ENCODE data around the gene HDC. TPM values are rescaled to one million over a fixed set of nuclear protein-coding genes. Genes with fewer than 3 reads are reported as not detected.

HDC gene, protein sequence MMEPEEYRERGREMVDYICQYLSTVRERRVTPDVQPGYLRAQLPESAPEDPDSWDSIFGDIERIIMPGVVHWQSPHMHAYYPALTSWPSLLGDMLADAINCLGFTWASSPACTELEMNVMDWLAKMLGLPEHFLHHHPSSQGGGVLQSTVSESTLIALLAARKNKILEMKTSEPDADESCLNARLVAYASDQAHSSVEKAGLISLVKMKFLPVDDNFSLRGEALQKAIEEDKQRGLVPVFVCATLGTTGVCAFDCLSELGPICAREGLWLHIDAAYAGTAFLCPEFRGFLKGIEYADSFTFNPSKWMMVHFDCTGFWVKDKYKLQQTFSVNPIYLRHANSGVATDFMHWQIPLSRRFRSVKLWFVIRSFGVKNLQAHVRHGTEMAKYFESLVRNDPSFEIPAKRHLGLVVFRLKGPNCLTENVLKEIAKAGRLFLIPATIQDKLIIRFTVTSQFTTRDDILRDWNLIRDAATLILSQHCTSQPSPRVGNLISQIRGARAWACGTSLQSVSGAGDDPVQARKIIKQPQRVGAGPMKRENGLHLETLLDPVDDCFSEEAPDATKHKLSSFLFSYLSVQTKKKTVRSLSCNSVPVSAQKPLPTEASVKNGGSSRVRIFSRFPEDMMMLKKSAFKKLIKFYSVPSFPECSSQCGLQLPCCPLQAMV
- total RNA-seq, result not detected in 2 replicates

DNA sequence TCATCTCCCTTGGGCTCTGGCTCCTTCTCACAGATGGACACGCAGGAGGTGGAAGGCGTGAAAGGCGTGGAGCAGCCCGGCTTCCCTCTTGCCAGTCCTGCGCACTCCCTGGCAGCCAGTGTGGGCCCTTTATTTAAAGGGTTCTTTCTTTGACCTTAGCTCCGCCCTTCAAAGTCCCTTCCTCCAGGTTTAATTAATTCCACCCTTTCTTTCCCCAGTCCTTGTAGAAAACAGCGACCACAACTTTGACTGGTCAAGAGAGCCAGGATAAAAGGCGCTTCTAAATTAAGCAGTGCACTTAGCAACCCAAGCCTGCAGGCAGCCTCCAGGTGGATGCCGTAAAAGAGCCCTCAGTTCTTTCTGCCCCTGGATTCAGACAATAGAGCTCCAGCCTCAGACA, at the start of gene HDC:
Gene HDC, minus strand, starts transcription at position 107 of the 400 bp plus-strand sequence. Its CDS starts 103 bp downstream, at position 4.

Other genes with a start within 250 kb of the HDC start
- 0.18 and 0.49 TPM in 2 replicates for gene ATP8B4, start 146.5 kb downstream of the HDC start, total RNA-seq
- not detected in 2 replicates for gene SLC27A2, start 83.5 kb downstream of the HDC start, total RNA-seq
- gene GABPB1, start 89.5 kb upstream of the HDC start, total RNA-seq, result 16.7 and 24.6 TPM in 2 replicates
- gene USP8, start 158.7 kb upstream of the HDC start, total RNA-seq, result 25.5 and 49.9 TPM in 2 replicates

Measured in cardiac atrium fibroblast (primary cell).